ENCODE data around the gene EOMES.

GRCh38 chr3:27717200-27717852, 4.8 kb downstream of the EOMES start:
- TF ChIP-seq CTCF (IDR thresholded peaks at IDR 0.05) (no peak), EZH2 (IDR thresholded peaks at IDR 0.05; ENCODE audit: borderline replicate concordance, insufficient read depth, low read depth, low read length, poor library complexity, severe bottlenecking) (no peak)
